Kidney tubule cell (primary cell): Measurements from ENCODE around the gene SFTA2.
"Not testable (repeated sequence)": the region's sequence is repeated elsewhere in the genome, so short reads cannot be mapped to it uniquely, and the experiment has no call there.

Source experiments
- DNase-seq: peaks from one replicate; pipeline ENCODE4 v3.0.0-alpha.2; 2018; ENCODE audit warnings: low spot score

The SFTA2 gene

DNA sequence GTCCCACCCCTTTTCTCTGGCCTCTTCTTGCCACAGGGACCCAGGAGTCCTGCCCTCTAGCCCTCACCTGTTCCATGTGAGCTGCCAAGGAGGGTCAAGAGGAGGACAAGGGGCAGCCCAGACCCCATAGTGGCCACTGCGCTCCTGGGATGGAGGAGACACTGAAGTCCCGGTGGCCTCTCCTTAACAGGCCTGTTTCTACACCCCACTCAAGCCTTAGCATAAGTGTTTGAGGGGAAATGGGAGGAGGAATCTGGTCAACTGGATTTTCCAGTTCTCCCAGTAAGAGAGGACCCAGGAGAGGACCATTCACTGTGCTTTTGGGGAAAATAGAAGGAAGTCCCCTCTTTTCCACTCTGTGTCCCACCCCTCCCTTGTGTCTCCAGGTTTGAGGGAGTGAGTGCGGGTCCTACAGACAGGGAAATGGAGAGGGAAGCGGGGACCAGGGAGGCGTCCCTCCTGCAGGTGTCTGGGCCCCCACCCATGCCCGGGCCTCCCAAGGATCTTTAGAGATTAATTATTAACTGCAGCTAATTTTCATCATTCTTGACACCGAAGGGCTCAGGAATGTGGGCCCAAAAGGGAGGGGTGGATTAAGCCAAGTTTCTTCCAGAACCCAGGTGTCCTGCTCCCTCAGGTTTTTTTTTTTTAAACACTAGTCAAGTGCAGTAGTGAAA lies at the start of gene SFTA2:
TSS of gene SFTA2 (minus strand) at position 202 of the 677 bp plus-strand sequence. CDS start at position 128, 74 bp downstream.
- peak; percentile 86 for DNase-seq

GRCh38 chr6:30979690-30980089 lies 47.7 kb upstream of the SFTA2 start:
- no peak for DNase-seq

DNA sequence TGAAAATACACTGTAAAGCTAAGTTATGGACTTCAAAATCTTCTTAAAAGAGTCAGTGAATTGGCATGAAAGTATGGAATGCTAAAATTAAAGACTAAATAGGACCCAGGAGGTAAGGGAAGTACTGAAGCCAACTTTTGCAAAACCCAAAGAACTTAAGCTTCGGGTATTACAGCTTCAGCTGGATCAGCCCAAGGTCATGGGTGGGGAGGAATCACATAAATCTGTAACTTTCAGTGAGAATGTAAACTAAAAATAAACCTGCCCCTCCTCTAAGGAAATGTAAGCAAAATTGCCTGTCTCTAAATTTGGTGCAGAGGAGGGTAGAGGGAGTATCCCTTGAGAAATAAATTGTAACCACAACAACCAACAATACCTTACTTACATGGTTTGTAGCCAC lies 47.2 kb upstream of the SFTA2 start:
- no peak for DNase-seq

DNA sequence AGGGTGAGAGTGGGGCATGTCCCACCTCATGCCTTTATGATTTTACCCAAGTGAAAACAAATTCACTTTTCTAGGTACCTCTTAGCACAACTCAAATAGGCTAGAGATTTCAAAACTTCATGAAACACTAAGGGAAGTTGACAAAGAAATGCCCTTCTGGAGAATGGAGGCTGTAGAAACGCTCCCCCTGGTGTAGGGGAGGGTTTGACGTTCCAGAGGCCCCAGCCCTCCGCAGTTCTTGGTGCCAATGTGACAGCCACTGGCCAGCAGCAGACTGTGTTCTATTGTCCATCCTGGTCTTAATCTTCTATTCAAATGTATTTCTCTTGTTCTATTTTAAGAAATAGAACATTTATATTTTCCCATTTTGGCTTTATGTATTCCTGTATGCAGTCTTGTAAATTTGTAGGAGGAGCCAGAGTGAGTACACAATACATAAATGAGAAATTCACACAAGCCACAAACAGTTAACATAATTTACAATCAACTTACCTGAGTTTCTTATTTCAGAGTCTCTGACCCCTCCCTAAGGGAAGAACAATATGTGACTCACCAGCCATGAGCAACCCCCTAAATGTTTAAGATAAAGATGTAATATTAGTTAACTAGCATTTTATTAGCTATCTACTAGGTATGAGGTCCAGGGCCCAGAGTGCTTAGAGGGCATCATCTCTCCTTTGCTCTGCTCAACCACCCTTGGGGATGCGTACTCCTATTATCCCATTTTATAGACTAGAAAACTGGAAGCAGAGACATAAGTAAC lies 42.7 kb upstream of the SFTA2 start:
- no peak for DNase-seq

DNA sequence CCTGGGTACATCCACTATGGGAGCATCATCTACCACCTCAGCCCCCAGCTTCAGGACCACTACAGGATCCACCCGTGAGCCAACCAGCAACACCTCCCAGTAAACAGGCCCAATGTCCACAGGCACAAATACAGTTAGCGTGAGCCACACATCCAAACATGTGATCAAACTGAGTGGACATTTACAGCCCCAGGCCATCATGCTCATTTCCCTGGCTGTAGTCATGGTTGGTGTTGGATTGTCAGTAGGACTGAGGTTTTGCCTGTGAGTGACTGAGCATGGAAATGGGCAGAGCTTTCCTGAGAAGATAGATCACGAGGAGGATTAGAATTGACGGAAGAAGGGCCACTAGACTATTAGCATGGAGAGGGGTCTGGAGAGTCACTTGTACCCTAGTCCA lies 40.8 kb upstream of the SFTA2 start:
- DNase-seq = no peak

DNA sequence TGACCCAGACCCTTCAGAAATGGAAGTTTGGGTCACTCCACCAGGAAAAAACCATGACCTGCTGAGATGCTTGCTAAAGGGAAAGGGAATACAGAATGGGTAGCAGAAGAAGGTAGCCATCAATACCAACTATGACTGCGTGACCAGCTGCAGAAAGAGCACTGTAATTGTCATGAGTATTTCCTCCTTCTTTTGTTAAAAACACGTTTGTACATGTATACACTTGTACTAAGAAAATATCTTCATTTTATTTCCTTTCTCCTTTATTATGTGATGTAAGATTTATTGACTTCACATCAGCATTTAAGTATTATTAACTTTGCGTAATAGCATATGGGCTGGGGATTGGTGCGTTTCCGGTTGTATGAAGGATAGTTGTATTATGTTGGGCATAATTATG lies 39.0 kb upstream of the SFTA2 start:
- no peak for DNase-seq

GRCh38 chr6:30969171-30969570 lies 37.2 kb upstream of the SFTA2 start:
- DNase-seq = not testable (repeated sequence)

GRCh38 chr6:30966154-30966553 lies 34.2 kb upstream of the SFTA2 start:
- no peak for DNase-seq

GRCh38 chr6:30965140-30965601 lies 33.2 kb upstream of the SFTA2 start:
- no peak for DNase-seq

DNA sequence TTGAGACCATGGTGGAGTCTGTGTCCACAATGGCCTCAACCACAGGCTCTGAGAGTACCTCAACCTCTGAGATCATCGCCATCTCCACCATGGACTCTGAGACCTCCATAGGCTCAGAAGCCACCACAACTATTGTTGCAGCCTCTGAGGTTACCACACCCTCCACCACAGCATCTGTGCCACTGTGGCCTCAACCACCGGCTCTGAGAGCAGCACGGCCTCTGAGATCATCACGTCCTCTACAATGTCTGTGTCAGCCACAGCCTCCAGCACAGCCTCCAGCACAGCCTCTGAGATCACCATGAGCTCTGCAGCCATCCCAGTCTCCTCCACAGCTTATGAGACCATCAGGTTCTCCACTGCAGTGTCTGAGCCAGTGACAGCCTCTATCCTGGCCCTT lies 32.1 kb upstream of the SFTA2 start:
- DNase-seq = no peak

GRCh38 chr6:30963641-30964040 lies 31.7 kb upstream of the SFTA2 start:
- DNase-seq = peak; percentile 35

- DNase-seq = no peak
These were observed 30.7 kb upstream of the SFTA2 start for GRCh38 chr6:30962716-30963115.

GRCh38 chr6:30960907-30961673 lies 29.1 kb upstream of the SFTA2 start:
- DNase-seq = peak; percentile 70

- no peak for DNase-seq
These were observed 25.7 kb upstream of the SFTA2 start for GRCh38 chr6:30957716-30958115.

DNA sequence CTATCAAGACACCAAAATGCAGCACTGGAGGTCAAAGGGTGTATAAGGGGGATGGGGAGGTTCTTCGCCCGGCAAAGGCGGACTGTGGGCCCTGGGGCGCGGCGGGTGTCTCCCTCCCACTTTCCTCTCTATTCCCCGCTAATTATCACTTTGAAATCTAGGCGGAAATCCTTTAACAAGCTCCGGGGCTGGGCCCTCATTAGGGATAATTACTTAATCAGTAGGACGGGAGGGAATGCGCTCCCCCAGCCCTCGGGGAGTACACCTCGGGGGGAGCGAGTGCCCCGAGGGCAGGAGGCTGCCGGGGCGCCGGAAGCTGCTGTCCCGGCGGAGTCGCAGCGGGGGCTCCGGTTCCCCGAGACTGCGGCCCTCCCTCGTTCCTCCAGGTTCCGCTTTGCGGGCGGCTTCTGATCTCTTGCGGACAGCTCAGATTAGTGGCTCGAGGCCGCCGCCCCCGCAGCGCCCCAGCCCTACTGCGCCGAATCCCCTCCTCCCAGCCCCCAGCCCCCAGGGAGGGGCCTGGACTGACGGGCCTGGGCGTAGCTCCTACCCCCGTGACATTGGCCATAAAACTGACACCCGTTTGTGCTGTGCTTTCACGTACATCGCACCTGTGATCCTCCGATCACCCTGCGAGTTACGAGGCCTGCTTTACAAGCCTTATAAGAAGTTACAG lies 23.5 kb upstream of the SFTA2 start:
- DNase-seq = peak; percentile 64

- peak; percentile 35 for DNase-seq
These were observed 22.8 kb upstream of the SFTA2 start for GRCh38 chr6:30954631-30955366.

- no peak for DNase-seq
These were observed 20.0 kb upstream of the SFTA2 start for GRCh38 chr6:30951907-30952469.

GRCh38 chr6:30948811-30949210 lies 16.8 kb upstream of the SFTA2 start:
- no peak for DNase-seq

DNA sequence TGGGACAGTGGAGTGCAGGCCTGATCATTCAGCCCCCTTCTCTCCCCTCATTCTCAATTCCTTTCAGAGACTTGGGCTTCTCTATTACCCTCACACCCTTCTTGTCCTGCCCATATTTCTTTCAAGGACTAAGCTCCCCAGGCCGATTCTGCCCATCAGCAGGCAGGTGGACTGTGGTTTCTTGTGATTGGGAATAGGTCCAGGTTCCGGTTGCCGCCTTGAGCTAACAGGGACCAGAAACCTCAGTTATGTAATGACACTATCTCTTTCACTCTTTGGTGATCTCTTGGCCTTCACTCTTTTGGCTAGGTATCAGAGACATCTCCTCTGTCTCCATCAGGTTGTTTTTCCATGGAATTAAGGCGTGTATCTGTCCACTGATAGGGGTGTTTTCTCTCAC lies 15.3 kb upstream of the SFTA2 start:
- no peak for DNase-seq

GRCh38 chr6:30945281-30945680 lies 13.3 kb upstream of the SFTA2 start:
- DNase-seq = no peak

DNA sequence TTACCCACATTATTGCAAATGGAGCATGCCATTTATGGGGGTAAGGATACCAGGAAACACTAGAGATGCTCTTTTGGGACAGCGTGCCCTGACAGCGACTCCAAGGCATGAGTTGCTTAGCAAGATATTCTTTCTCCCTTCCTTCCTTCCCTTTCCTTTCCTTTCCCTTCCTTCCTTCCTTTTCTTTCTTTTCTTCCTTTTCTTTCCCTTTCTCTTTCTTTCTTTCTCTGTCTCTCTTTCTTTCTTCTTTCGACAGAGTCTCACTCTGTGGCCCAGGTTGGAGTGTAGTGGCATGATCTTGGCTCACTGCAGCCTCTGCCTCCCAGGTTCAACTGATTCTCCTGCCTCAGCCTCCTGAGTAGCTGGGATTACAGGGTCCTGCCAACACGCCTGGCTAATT lies 12.1 kb upstream of the SFTA2 start:
- DNase-seq = no peak
